Activated CD4-positive, alpha-beta memory T cell treated with anti-CD3 and anti-CD28 coated beads, Interleukin-2, amount 10 ng/mL, durations not matched to agents 7 days and 5 days (primary cell): ENCODE measurements around the gene ITGAD. TPM values are rescaled to one million over a fixed set of nuclear protein-coding genes. Genes with fewer than 3 reads are reported as not detected.

Source experiments
- CTCF ChIA-PET: fragments of 350-600 bp; sonication (Branson Sonifier 250); formaldehyde crosslinking; loops from one replicate; lab custom pipeline; 2021; ENCODE audit warnings: antibody characterized with exemption, inconsistent platforms; lab: Charles Lee
- POLR2A ChIA-PET: fragments of 350-600 bp; sonication (Branson Sonifier 250); formaldehyde crosslinking; loops from one replicate; lab custom pipeline; 2021; ENCODE audit warnings: antibody characterized with exemption; lab: Charles Lee
- DNase-seq: peaks from one replicate; pipeline ENCODE4 v3.0.0-alpha.2; 2020
- H3K27ac Mint-ChIP-seq: one replicate; pipeline ENCODE4 v1.8.0; 2021; ENCODE audit warnings: mild to moderate bottlenecking, mixed read lengths
- H3K27me3 Mint-ChIP-seq: one replicate; pipeline ENCODE4 v1.8.0; 2021; ENCODE audit warnings: mixed read lengths
- H3K36me3 Mint-ChIP-seq: one replicate; pipeline ENCODE4 v1.8.0; 2021; ENCODE audit warnings: low read depth, mixed read lengths
- H3K4me1 Mint-ChIP-seq: one replicate; pipeline ENCODE4 v1.8.0; 2021; ENCODE audit warnings: mixed read lengths
- H3K4me3 Mint-ChIP-seq: one replicate; pipeline ENCODE4 v1.8.0; 2021; ENCODE audit warnings: mild to moderate bottlenecking, mixed read lengths
- H3K9me3 Mint-ChIP-seq: one replicate; pipeline ENCODE4 v1.8.0; 2021; ENCODE audit warnings: mixed read lengths
- total RNA-seq, 2 experiments: library from RNA; stranded (reverse); gene quantifications; one replicate each; pipeline ENCODE4 v1.2.3, GENCODE V29; 2021

Gene ITGAD
- total RNA-seq, 2 experiments from 2014 or later: not detected

GRCh38 chr16:31375231-31375630 is 17.9 kb upstream of the ITGAD start:
- H3K9me3 Mint-ChIP-seq: no peaks in the 10 kb centered on the region
- H3K36me3 Mint-ChIP-seq: peaks cover 11% of the 10 kb centered on the region
- no peak overlapping the region for H3K4me3 Mint-ChIP-seq
- CTCF ChIA-PET: interaction anchor here (1.9 kb wide), 1 partner anchor 68 kb away, joined by 4 read pairs; the partner anchor contains the start of gene ZNF843
- peaks cover 5% of the 10 kb centered on the region for H3K4me1 Mint-ChIP-seq
- peaks cover 15% of the 10 kb centered on the region for H3K27me3 Mint-ChIP-seq
- H3K27ac Mint-ChIP-seq: no peak overlapping the region
- POLR2A ChIA-PET: no interaction called here
- DNase-seq: no peak

GRCh38 chr16:31376705-31377104 is 16.4 kb upstream of the ITGAD start:
- peaks cover 5% of the 10 kb centered on the region for H3K4me1 Mint-ChIP-seq
- DNase-seq: no peak
- H3K36me3 Mint-ChIP-seq: peaks cover 14% of the 10 kb centered on the region
- H3K27me3 Mint-ChIP-seq: peaks cover 15% of the 10 kb centered on the region
- no peaks in the 10 kb centered on the region for H3K9me3 Mint-ChIP-seq
- no peak overlapping the region for H3K4me3 Mint-ChIP-seq
- no peak overlapping the region for H3K27ac Mint-ChIP-seq
- POLR2A ChIA-PET: interaction anchor here (1.3 kb wide), 1 partner anchor 175 kb away, joined by 4 read pairs; no protein-coding TSS in a partner anchor
- CTCF ChIA-PET: interaction anchor here (0.5 to 1.9 kb wide), 5 partner anchors 14 to 107 kb away, joined by 3 to 5 read pairs (median 4); partner anchors contain the start of gene ZNF843

DNA sequence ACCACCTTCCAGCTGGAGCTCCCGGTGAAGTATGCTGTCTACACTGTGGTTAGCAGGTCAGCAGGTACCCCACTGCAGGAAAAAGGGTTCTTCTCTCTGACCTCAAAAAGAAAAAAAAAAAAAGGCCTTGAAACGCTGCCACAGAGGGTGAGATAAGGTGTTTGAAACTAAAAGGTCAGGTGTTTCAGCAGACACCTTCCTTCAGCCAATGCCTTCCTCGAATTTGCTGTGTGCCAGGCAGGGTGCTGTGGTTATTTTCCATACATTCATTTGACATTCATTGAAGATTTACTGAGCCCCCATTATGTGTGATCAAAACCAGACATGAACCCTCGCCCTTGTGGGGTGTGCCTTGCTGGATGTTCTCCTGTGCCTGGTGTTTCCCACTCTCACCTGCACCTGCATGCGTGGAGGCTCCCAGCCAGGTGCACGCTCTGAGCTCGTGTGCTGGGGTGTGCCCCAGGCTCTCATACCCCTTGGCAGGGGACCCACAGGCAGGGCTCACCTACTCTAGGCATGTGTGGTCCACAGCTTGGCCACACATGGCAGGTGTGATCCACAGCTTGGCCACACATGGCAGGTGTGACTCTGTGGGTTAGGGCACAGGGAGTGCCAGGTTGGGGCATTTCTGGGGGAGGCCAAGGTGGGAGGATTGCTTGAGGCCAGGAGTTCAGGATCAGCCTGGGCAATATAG is 15.8 kb upstream of the ITGAD start:
- no peaks in the 10 kb centered on the region for H3K9me3 Mint-ChIP-seq
- no peak overlapping the region for H3K27ac Mint-ChIP-seq
- H3K36me3 Mint-ChIP-seq: peaks cover 14% of the 10 kb centered on the region
- H3K27me3 Mint-ChIP-seq: peaks cover 15% of the 10 kb centered on the region
- no peak overlapping the region for H3K4me3 Mint-ChIP-seq
- POLR2A ChIA-PET: no interaction called here
- DNase-seq: no peak
- H3K4me1 Mint-ChIP-seq: peaks cover 7% of the 10 kb centered on the region
- CTCF ChIA-PET: interaction anchor here (0.5 to 1.9 kb wide), 3 partner anchors 65 to 176 kb away, joined by 3 to 5 read pairs (median 4); partner anchors contain the start of gene ZNF843

DNA sequence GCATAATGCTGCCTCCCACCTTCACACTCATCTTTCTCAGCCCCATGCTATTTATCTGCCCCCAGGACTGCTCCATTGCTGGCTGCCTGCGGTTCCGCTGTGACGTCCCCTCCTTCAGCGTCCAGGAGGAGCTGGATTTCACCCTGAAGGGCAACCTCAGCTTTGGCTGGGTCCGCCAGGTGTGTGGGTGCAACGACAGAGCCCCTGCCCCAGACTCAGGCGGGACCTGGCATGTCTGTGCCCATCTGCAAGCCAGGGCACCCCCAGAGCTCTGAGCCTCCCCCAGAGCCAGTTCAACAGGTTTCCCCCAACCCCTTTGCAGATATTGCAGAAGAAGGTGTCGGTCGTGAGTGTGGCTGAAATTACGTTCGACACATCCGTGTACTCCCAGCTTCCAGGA is 12.9 kb upstream of the ITGAD start:
- Mint-ChIP-seq H3K9me3 (no peaks in the 10 kb centered on the region), H3K4me3 (no peak overlapping the region), H3K4me1 (peaks cover 9% of the 10 kb centered on the region), H3K27ac (no peak overlapping the region), H3K27me3 (peaks cover 8% of the 10 kb centered on the region), H3K36me3 (peaks cover 7% of the 10 kb centered on the region)
- no peak for DNase-seq
- CTCF ChIA-PET: interaction anchor here (1.0 to 1.1 kb wide), 2 partner anchors 41 to 179 kb away, joined by 3 to 4 read pairs; no protein-coding TSS in a partner anchor
- POLR2A ChIA-PET: interaction anchor here (1.1 kb wide), 2 partner anchors 19 to 178 kb away, joined by 3 to 5 read pairs; partner anchors contain the start of gene PYCARD

DNA sequence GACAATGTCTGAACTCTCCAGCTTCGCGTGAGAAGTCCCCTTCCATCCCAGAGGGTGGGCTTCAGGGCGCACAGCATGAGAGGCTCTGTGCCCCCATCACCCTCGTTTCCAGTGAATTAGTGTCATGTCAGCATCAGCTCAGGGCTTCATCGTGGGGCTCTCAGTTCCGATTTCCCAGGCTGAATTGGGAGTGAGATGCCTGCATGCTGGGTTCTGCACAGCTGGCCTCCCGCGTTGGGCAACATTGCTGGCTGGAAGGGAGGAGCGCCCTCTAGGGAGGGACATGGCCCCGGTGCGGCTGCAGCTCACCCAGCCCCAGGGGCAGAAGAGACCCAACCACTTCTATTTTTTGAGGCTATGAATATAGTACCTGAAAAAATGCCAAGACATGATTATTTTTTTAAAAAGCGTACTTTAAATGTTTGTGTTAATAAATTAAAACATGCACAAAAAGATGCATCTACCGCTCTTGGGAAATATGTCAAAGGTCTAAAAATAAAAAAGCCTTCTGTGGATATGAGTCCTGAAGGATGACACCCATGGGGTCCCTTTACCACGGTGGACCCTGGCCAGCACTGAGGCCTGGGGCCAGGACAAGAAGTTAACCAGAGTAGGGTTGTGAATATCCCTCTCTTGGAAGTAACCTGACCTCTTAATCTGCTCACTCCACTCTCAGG is 10.5 kb upstream of the ITGAD start:
- Mint-ChIP-seq H3K4me3 (no peak overlapping the region), H3K4me1 (peaks cover 21% of the 10 kb centered on the region), H3K9me3 (no peaks in the 10 kb centered on the region), H3K27ac (no peak overlapping the region), H3K36me3 (peaks cover 3% of the 10 kb centered on the region), H3K27me3 (peaks cover 12% of the 10 kb centered on the region)
- ChIA-PET POLR2A (interaction anchor here (0.7 to 2.2 kb wide), 5 partner anchors 23 to 202 kb away, joined by 3 to 10 read pairs (median 4); partner anchors contain the start of gene FUS), CTCF (interaction anchor here (0.7 to 2.5 kb wide), 20 partner anchors 8 to 290 kb away, joined by 3 to 38 read pairs (median 4); partner anchors contain the start of genes PYCARD, TRIM72 and ZNF843)
- DNase-seq: peak; percentile 75

DNA sequence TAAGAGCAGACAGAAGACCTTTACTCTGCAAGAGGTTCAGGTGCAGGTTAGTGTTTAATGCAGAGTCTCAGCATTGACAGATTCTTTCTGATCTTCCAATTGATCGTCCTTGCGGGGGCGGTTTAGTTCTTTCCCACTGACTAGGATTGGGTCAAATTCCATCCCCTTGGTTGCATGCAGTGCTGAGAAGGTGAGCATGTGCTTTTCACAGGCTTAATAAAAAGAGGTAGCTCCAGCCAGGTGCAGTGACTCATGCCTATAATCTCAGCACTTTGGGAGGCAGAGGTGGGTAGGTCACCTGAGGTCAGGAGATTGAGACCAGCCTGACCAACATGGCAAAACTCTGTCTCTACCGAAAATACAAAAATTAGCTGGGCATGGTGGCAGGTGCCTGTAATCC is 7.5 kb upstream of the ITGAD start:
- no peaks in the 10 kb centered on the region for H3K9me3 Mint-ChIP-seq
- ChIA-PET CTCF (interaction anchor here (0.6 to 1.3 kb wide), 5 partner anchors 10 to 450 kb away, joined by 3 to 5 read pairs (median 4); partner anchors contain the start of gene ZNF843), POLR2A (interaction anchor here (1.1 to 1.5 kb wide), 4 partner anchors 14 to 183 kb away, joined by 3 to 7 read pairs (median 6); partner anchors contain the start of gene ZNF843)
- H3K27me3 Mint-ChIP-seq: peaks cover 26% of the 10 kb centered on the region
- H3K4me1 Mint-ChIP-seq: peaks cover 19% of the 10 kb centered on the region
- H3K27ac Mint-ChIP-seq: no peak overlapping the region
- H3K36me3 Mint-ChIP-seq: peaks cover 3% of the 10 kb centered on the region
- DNase-seq: no peak
- H3K4me3 Mint-ChIP-seq: no peak overlapping the region

GRCh38 chr16:31386157-31386984 is 6.8 kb upstream of the ITGAD start:
- H3K4me1 Mint-ChIP-seq: peaks cover 19% of the 10 kb centered on the region
- POLR2A ChIA-PET: interaction anchor here (1.1 to 1.5 kb wide), 4 partner anchors 14 to 184 kb away, joined by 3 to 7 read pairs (median 6); partner anchors contain the start of gene ZNF843
- H3K36me3 Mint-ChIP-seq: no peaks in the 10 kb centered on the region
- peaks cover 28% of the 10 kb centered on the region for H3K27me3 Mint-ChIP-seq
- DNase-seq: no peak
- H3K27ac Mint-ChIP-seq: no peak overlapping the region
- H3K4me3 Mint-ChIP-seq: no peak overlapping the region
- no peaks in the 10 kb centered on the region for H3K9me3 Mint-ChIP-seq
- CTCF ChIA-PET: interaction anchor here (0.7 to 1.3 kb wide), 4 partner anchors 9 to 99 kb away, joined by 3 to 5 read pairs (median 4); partner anchors contain the start of gene ZNF843

GRCh38 chr16:31388535-31388934 is 4.6 kb upstream of the ITGAD start:
- ChIA-PET POLR2A (interaction anchor here (1.2 to 1.7 kb wide), 2 partner anchors 70 to 209 kb away, joined by 4 read pairs; partner anchors contain the start of genes ARMC5 and FUS), CTCF (no interaction called here)
- H3K27ac Mint-ChIP-seq: no peak overlapping the region
- H3K36me3 Mint-ChIP-seq: no peaks in the 10 kb centered on the region
- H3K4me3 Mint-ChIP-seq: no peak overlapping the region
- no peaks in the 10 kb centered on the region for H3K9me3 Mint-ChIP-seq
- H3K4me1 Mint-ChIP-seq: peaks cover 16% of the 10 kb centered on the region
- DNase-seq: no peak
- peaks cover 25% of the 10 kb centered on the region for H3K27me3 Mint-ChIP-seq

- POLR2A ChIA-PET: no interaction called here
- Mint-ChIP-seq H3K4me3 (no peak overlapping the region), H3K27me3 (peaks cover 27% of the 10 kb centered on the region)
Measured at GRCh38 chr16:31390504-31391041, 2.6 kb upstream of the ITGAD start.

DNA sequence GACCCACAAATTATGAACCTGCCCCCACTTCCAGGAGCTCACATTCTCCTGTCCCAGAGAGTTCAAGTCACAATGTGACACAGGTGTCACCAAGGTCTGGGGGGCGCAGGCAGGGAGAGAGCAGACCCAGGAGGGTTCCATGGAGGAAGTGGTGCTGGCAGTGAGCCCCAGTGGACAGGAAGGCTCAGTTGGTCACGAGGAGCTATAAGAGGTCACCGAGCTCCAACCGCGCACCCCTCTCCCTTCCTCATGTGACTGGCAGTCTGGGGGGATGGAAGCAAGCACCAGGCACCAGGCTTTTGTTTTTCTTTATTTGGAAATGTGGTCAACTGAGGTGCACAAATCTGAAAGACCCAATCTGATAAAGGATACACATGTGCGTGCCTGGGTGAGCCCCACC is 2.5 kb downstream of the ITGAD start:
- POLR2A ChIA-PET: no interaction called here
- Mint-ChIP-seq H3K4me1 (peaks cover 23% of the 10 kb centered on the region), H3K9me3 (peaks cover 17% of the 10 kb centered on the region), H3K27me3 (peaks cover 4% of the 10 kb centered on the region), H3K36me3 (peaks cover 21% of the 10 kb centered on the region), H3K4me3 (no peak overlapping the region), H3K27ac (no peak overlapping the region)
- CTCF ChIA-PET: interaction anchor here (1.4 kb wide), 1 partner anchor 10 kb away, joined by 5 read pairs; no protein-coding TSS in a partner anchor
- DNase-seq: no peak

More at GRCh38 chr16:31390504-31391041, 2.6 kb upstream of the ITGAD start:
- no peaks in the 10 kb centered on the region for H3K9me3 Mint-ChIP-seq
- no peak overlapping the region for H3K27ac Mint-ChIP-seq
- H3K4me1 Mint-ChIP-seq: peaks cover 13% of the 10 kb centered on the region
- CTCF ChIA-PET: interaction anchor here (1.1 to 1.7 kb wide), 2 partner anchors 8 to 14 kb away, joined by 4 to 5 read pairs; no protein-coding TSS in a partner anchor
- no peaks in the 10 kb centered on the region for H3K36me3 Mint-ChIP-seq
- no peak for DNase-seq

- no peak overlapping the region for H3K27ac Mint-ChIP-seq
- H3K4me1 Mint-ChIP-seq: peaks cover 29% of the 10 kb centered on the region
- DNase-seq: no peak
- POLR2A ChIA-PET: no interaction called here
- peaks cover 17% of the 10 kb centered on the region for H3K9me3 Mint-ChIP-seq
- H3K4me3 Mint-ChIP-seq: no peak overlapping the region
- peaks cover 21% of the 10 kb centered on the region for H3K36me3 Mint-ChIP-seq
- CTCF ChIA-PET: no interaction called here
- H3K27me3 Mint-ChIP-seq: peaks cover 2% of the 10 kb centered on the region
Measured at GRCh38 chr16:31397096-31397660, 4.0 kb downstream of the ITGAD start.
